Measurements from ENCODE around the gene MYO5A. TPM values are rescaled to one million over a fixed set of nuclear protein-coding genes. Genes with fewer than 3 reads are reported as not detected.

MYO5A gene
- total and polyA plus RNA-seq, 2 donors (not counting 1 experiment from before 2014, with no cell fraction given) = 12.2 to 44.4 TPM

GRCh38 chr15:52368402-52368801, 160.3 kb downstream of the MYO5A start:
- Histone ChIP-seq H3K4me3 (ENCODE audit: control extremely low read depth in 1 of 5, extremely low read depth in 1 of 5, insufficient read depth in 1 of 5, low read depth in 2 of 5, low read length in 4 of 5) (no peak overlapping the region), H3K36me3 (replicated peaks in 1 of 2; ENCODE audit: control extremely low read depth in 1 of 2, control insufficient read depth in 1 of 2, extremely low read depth in 1 of 2, insufficient read depth in 2 of 2, low read length in 1 of 2) (peaks cover 2 to 67% of the 10 kb centered on the region in 2 experiments), H2AFZ (ENCODE audit: insufficient read depth, low read depth, low read length, poor library complexity, severe bottlenecking) (no peak overlapping the region), H3K27ac (ENCODE audit: low read length in 2 of 2) (no peak overlapping the region), H3K79me2 (ENCODE audit: control insufficient read depth, insufficient read depth, low read length) (no peaks in the 10 kb centered on the region), H3K4me1 (ENCODE audit: control insufficient read depth in 2 of 2, insufficient read depth in 2 of 2, low read length in 2 of 2) (peaks cover 0 to 2% of the 10 kb centered on the region in 2 donors), H3K27me3 (replicated peaks in 1 of 4; ENCODE audit: control extremely low read depth in 1 of 4, control insufficient read depth in 3 of 4, insufficient read depth in 4 of 4, low read length in 3 of 4) (no peaks in the 10 kb centered on the region), H4K20me1 (ENCODE audit: control insufficient read depth, insufficient read depth, low read length, poor library complexity, severe bottlenecking) (no peaks in the 10 kb centered on the region), H3K9me3 (ENCODE audit: control extremely low read depth in 1 of 3, control insufficient read depth in 2 of 3, insufficient read depth in 1 of 3, low read length in 2 of 3) (no peaks in the 10 kb centered on the region), H3K4me2 (replicated peaks; ENCODE audit: low read depth, low read length, poor library complexity, severe bottlenecking) (no peak overlapping the region), H3K9ac (ENCODE audit: low read length) (no peak overlapping the region)
- H3K27ac Mint-ChIP-seq = no peak overlapping the region
- ChIA-PET CTCF (interaction anchor here (0.7 to 2.0 kb wide), 5 partner anchors 12 to 211 kb away, joined by 3 to 4 read pairs (median 3); no protein-coding TSS in a partner anchor), POLR2A (interaction anchor here (0.6 kb wide), 2 partner anchors 180 to 363 kb away, joined by 4 read pairs; no protein-coding TSS in a partner anchor)
- H3K4me3 Mint-ChIP-seq = no peak overlapping the region
- no peak for DNase-seq
- TF ChIP-seq EZH2 (IDR thresholded peaks at IDR 0.05; ENCODE audit: borderline replicate concordance, insufficient read depth, low read depth, low read length, poor library complexity, severe bottlenecking) (no peak), CTCF (IDR thresholded peaks at IDR 0.05) (no peak)
- 100% methylated on average over 1 of the region's 3 CpGs for WGBS (ENCODE audit: insufficient coverage)
- no peaks in the 10 kb centered on the region for H3K9me3 Mint-ChIP-seq (ENCODE audit: insufficient read depth)
- no peak for ATAC-seq (ENCODE audit: low read depth)
- intact Hi-C loops (cut with micrococcal nuclease) = no loop called here
- H3K27me3 Mint-ChIP-seq = no peaks in the 10 kb centered on the region
- peaks cover 9% of the 10 kb centered on the region for H3K4me1 Mint-ChIP-seq

GRCh38 chr15:52362497-52362896, 166.2 kb downstream of the MYO5A start:
- DNase-seq = no peak
- Mint-ChIP-seq H3K4me1 (no peaks in the 10 kb centered on the region), H3K4me3 (no peak overlapping the region), H3K9me3 (ENCODE audit: insufficient read depth) (no peaks in the 10 kb centered on the region), H3K27me3 (no peaks in the 10 kb centered on the region), H3K27ac (no peak overlapping the region)
- H3K4me2 ChIP-seq (replicated peaks; ENCODE audit: low read depth, low read length, poor library complexity, severe bottlenecking) = no peak overlapping the region
- no peak overlapping the region for H3K9ac ChIP-seq (ENCODE audit: low read length)
- H3K9me3 ChIP-seq (ENCODE audit: control extremely low read depth in 1 of 3, control insufficient read depth in 2 of 3, insufficient read depth in 1 of 3, low read length in 2 of 3) = no peaks in the 10 kb centered on the region
- 80% methylated on average over 1 of the region's 3 CpGs for WGBS (ENCODE audit: insufficient coverage)
- H3K27me3 ChIP-seq (replicated peaks in 1 of 4; ENCODE audit: control extremely low read depth in 1 of 4, control insufficient read depth in 3 of 4, insufficient read depth in 4 of 4, low read length in 3 of 4) = no peaks in the 10 kb centered on the region
- H4K20me1 ChIP-seq (ENCODE audit: control insufficient read depth, insufficient read depth, low read length, poor library complexity, severe bottlenecking) = no peaks in the 10 kb centered on the region
- H3K4me3 ChIP-seq (ENCODE audit: control extremely low read depth in 1 of 5, extremely low read depth in 1 of 5, insufficient read depth in 1 of 5, low read depth in 2 of 5, low read length in 4 of 5) = no peak overlapping the region
- intact Hi-C loops (cut with micrococcal nuclease) = no loop called here
- H3K36me3 ChIP-seq (replicated peaks in 1 of 2; ENCODE audit: control extremely low read depth in 1 of 2, control insufficient read depth in 1 of 2, extremely low read depth in 1 of 2, insufficient read depth in 2 of 2, low read length in 1 of 2) = peaks cover 2 to 63% of the 10 kb centered on the region in 2 experiments
- no peak overlapping the region for H3K27ac ChIP-seq (ENCODE audit: low read length in 2 of 2)
- no peak overlapping the region for H2AFZ ChIP-seq (ENCODE audit: insufficient read depth, low read depth, low read length, poor library complexity, severe bottlenecking)
- no peak for ATAC-seq (ENCODE audit: low read depth)
- CTCF ChIA-PET = interaction anchor here (1.3 kb wide), 1 partner anchor 105 kb away, joined by 4 read pairs; no protein-coding TSS in a partner anchor
- no peaks in the 10 kb centered on the region for H3K4me1 ChIP-seq (ENCODE audit: control insufficient read depth in 2 of 2, insufficient read depth in 2 of 2, low read length in 2 of 2)
- POLR2A ChIA-PET = no interaction called here
- H3K79me2 ChIP-seq (ENCODE audit: control insufficient read depth, insufficient read depth, low read length) = no peaks in the 10 kb centered on the region
- TF ChIP-seq EZH2 (IDR thresholded peaks at IDR 0.05; ENCODE audit: borderline replicate concordance, insufficient read depth, low read depth, low read length, poor library complexity, severe bottlenecking) (no peak), CTCF (IDR thresholded peaks at IDR 0.05) (no peak)

All from B cell (primary cell).